ENCODE results near the gene APEH.

DNA sequence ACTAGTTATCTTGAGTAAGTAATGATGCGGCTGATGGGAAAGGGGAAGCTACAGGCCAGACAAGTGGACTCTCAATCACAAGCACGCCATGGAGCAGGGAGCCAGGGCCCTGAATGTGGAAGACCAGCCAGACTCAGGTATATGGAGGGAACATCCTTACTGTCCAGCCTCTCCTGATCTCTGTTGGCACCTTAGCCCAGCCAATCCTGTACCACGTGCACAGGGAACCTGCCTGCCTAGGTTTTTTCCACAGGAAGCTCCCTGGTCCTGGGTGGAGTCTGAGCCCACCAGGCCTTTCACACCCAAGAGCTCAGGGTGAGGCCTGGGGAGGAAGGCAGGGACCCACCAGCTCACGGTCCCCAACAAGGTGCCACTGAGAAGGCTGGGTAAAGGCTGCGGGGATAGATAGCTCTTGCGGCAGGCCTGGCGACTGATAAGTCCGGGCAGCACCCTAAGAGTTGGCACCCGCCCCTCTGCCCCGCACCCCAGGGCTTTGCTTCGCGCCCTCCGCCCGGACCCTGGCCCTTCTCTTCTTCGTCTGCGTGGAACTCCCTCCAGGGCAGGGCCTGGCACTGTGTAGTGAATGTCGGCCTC, 933 bp upstream of the APEH start:
- TF ChIP-seq, protein P1, sequence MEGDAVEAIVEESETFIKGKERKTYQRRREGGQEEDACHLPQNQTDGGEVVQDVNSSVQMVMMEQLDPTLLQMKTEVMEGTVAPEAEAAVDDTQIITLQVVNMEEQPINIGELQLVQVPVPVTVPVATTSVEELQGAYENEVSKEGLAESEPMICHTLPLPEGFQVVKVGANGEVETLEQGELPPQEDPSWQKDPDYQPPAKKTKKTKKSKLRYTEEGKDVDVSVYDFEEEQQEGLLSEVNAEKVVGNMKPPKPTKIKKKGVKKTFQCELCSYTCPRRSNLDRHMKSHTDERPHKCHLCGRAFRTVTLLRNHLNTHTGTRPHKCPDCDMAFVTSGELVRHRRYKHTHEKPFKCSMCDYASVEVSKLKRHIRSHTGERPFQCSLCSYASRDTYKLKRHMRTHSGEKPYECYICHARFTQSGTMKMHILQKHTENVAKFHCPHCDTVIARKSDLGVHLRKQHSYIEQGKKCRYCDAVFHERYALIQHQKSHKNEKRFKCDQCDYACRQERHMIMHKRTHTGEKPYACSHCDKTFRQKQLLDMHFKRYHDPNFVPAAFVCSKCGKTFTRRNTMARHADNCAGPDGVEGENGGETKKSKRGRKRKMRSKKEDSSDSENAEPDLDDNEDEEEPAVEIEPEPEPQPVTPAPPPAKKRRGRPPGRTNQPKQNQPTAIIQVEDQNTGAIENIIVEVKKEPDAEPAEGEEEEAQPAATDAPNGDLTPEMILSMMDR (IDR thresholded peaks at IDR 0.05), result no peak
- no peak for TF ChIP-seq EZH2 (IDR thresholded peaks at IDR 0.05; ENCODE audit: borderline replicate concordance, insufficient read depth, low read depth, low read length, poor library complexity, severe bottlenecking)

Data from B cell (primary cell).